Loucy (cell line): ENCODE measurements around the gene TOPBP1.

Experiments
- H2AFZ ChIP-seq: fragments of 200-600 bp; sonication (generic); 2 replicates; pipeline ENCODE4 v1.6.0; 2016; ENCODE audit warnings: antibody characterized with exemption, mild to moderate bottlenecking, low read length, moderate library complexity
- H3F3A ChIP-seq: fragments of 200-600 bp; 2 replicates; pipeline ENCODE4 v1.6.0; 2016; ENCODE audit warnings: antibody characterized with exemption, low read depth, mild to moderate bottlenecking
- H3K27me3 ChIP-seq: fragments of 200-600 bp; sonication (generic); 2 replicates; pipeline ENCODE4 v1.6.1; 2014; ENCODE audit warnings: low read length, mild to moderate bottlenecking; ENCODE audit not compliant: insufficient read depth, poor library complexity, severe bottlenecking
- H3K36me3 ChIP-seq: fragments of 200-600 bp; sonication (generic); 2 replicates; pipeline ENCODE4 v1.6.1; 2016; ENCODE audit warnings: low read length; ENCODE audit not compliant: insufficient read depth
- H3K4me1 ChIP-seq: fragments of 200-600 bp; sonication (generic); 2 replicates; pipeline ENCODE4 v1.5.1; 2014; ENCODE audit warnings: low read length, mild to moderate bottlenecking; ENCODE audit not compliant: insufficient read depth, poor library complexity, severe bottlenecking
- H3K4me2 ChIP-seq: fragments of 200-600 bp; sonication (generic); 2 replicates; pipeline ENCODE4 v1.6.0; 2014; ENCODE audit warnings: antibody characterized with exemption, low read length, low read depth, mild to moderate bottlenecking; ENCODE audit not compliant: poor library complexity, severe bottlenecking
- H3K4me3 ChIP-seq: fragments of 200-600 bp; sonication (generic); 2 replicates; pipeline ENCODE4 v1.5.1; 2014; ENCODE audit warnings: low read length, mild to moderate bottlenecking, mixed read lengths; ENCODE audit not compliant: poor library complexity, severe bottlenecking
- H3K79me2 ChIP-seq: fragments of 200-600 bp; sonication (generic); 2 replicates; pipeline ENCODE4 v1.6.1; 2014; ENCODE audit warnings: low read length; ENCODE audit not compliant: insufficient read depth
- H3K9ac ChIP-seq: fragments of 200-600 bp; sonication (generic); 2 replicates; pipeline ENCODE4 v1.6.0; 2014; ENCODE audit warnings: mild to moderate bottlenecking, low read depth, low read length, moderate library complexity; ENCODE audit not compliant: poor library complexity, severe bottlenecking
- H3K9me2 ChIP-seq: fragments of 200-600 bp; sonication (generic); replicated peaks from 2 replicates; pipeline ENCODE4 v1.6.1; 2016; ENCODE audit warnings: low read depth, low read length, mixed read lengths
- H3K9me3 ChIP-seq: fragments of 200-600 bp; sonication (generic); 2 replicates; pipeline ENCODE4 v1.6.1; 2014; ENCODE audit warnings: mild to moderate bottlenecking, antibody characterized with exemption, low read length, low read depth; ENCODE audit not compliant: insufficient read depth
- H4K20me1 ChIP-seq: fragments of 200-600 bp; sonication (generic); 2 replicates; pipeline ENCODE4 v1.6.0; 2014; ENCODE audit warnings: antibody characterized with exemption, low read length, mild to moderate bottlenecking; ENCODE audit not compliant: insufficient read depth, poor library complexity, severe bottlenecking
- CTCF ChIP-seq: fragments of 200-600 bp; sonication (generic); conservative IDR thresholded peaks from 2 replicates; pipeline ENCODE4 v1.5.1; 2014; ENCODE audit warnings: mild to moderate bottlenecking, antibody characterized with exemption, low read length
- EZH2phosphoT487 ChIP-seq: fragments of 200-600 bp; IDR thresholded peaks from 2 replicates; pipeline ENCODE4 v1.6.1; 2018; ENCODE audit warnings: antibody characterized with exemption, mild to moderate bottlenecking, moderate library complexity, borderline replicate concordance

The TOPBP1 gene

GRCh38 chr3:133598405-133598804 lies 63.3 kb downstream of the TOPBP1 start:
- Histone ChIP-seq H3K4me1 (no peaks in the 10 kb centered on the region), H3K27me3 (no peaks in the 10 kb centered on the region), H3K4me3 (no peak overlapping the region), H3K9ac (no peak overlapping the region), H3K9me2 (no peaks in the 10 kb centered on the region), H3F3A (no peaks in the 10 kb centered on the region), H3K4me2 (no peak overlapping the region), H2AFZ (no peak overlapping the region), H3K36me3 (peaks cover 32% of the 10 kb centered on the region; the same call in 1 of the 2 replicates), H3K9me3 (no peaks in the 10 kb centered on the region), H3K79me2 (no peaks in the 10 kb centered on the region), H4K20me1 (no peaks in the 10 kb centered on the region)
- TF ChIP-seq CTCF (no peak), EZH2phosphoT487 (no peak)

DNA sequence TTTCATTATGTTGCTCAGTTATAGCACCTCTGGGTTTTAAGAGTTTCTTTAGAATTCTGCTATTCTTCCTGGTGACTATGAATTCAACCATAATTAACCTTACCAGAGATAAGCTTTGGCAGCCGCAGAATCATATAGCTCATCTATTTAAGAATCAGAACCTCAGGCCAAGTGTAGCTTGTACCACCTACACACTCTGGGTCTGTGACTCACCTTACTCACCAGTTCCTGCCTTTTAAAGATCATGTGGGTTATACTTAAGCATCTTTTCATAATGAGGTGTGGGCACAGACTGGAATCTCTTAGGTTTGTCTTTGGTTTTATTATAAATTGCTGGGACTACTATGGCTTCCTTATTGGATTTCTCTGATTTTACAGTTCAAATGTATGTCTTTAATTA lies 66.4 kb downstream of the TOPBP1 start:
- no peak overlapping the region for H2AFZ ChIP-seq
- TF ChIP-seq CTCF (no peak), EZH2phosphoT487 (no peak)

GRCh38 chr3:133593243-133593642 lies 68.5 kb downstream of the TOPBP1 start:
- TF ChIP-seq EZH2phosphoT487 (no peak), CTCF (no peak)
- H3K4me2 ChIP-seq = no peak overlapping the region
- H3K9me2 ChIP-seq = no peaks in the 10 kb centered on the region
- H3K79me2 ChIP-seq = no peaks in the 10 kb centered on the region
- H3K9ac ChIP-seq = no peak overlapping the region
- no peak overlapping the region for H3K4me3 ChIP-seq
- no peaks in the 10 kb centered on the region for H3K4me1 ChIP-seq
- H2AFZ ChIP-seq = no peak overlapping the region
- H3K27me3 ChIP-seq = no peaks in the 10 kb centered on the region
- peaks cover 19% of the 10 kb centered on the region; the same call in 1 of the 2 replicates for H3K36me3 ChIP-seq
- no peaks in the 10 kb centered on the region for H3K9me3 ChIP-seq
- peaks cover 4% of the 10 kb centered on the region; the same call in 1 of the 2 replicates for H3F3A ChIP-seq
- peaks cover 5% of the 10 kb centered on the region for H4K20me1 ChIP-seq

More for the DNA sequence above, 66.4 kb downstream of the TOPBP1 start:
- no peaks in the 10 kb centered on the region for H3K79me2 ChIP-seq
- no peaks in the 10 kb centered on the region for H3K9me2 ChIP-seq
- peaks cover 14% of the 10 kb centered on the region; the same call in 1 of the 2 replicates for H3K36me3 ChIP-seq
- no peaks in the 10 kb centered on the region for H3F3A ChIP-seq
- H4K20me1 ChIP-seq = no peaks in the 10 kb centered on the region
- no peaks in the 10 kb centered on the region for H3K9me3 ChIP-seq
- H3K4me1 ChIP-seq = no peaks in the 10 kb centered on the region
- H3K4me2 ChIP-seq = no peak overlapping the region
- no peak overlapping the region for H3K9ac ChIP-seq
- H3K4me3 ChIP-seq = no peak overlapping the region
- H3K27me3 ChIP-seq = no peaks in the 10 kb centered on the region
